HG02623 (cell line): ENCODE measurements around the gene MCM5.
"Not testable (repeated sequence)": the region's sequence is repeated elsewhere in the genome, so short reads cannot be mapped to it uniquely, and the experiment has no call there.

Experiments used
- ATAC-seq: cut with Tn5 transposase; IDR thresholded peaks from one replicate; pipeline ENCODE4 v1.9.1; 2021; ENCODE audit warnings: moderate library complexity; ENCODE audit not compliant: unreplicated experiment

The MCM5 gene

DNA sequence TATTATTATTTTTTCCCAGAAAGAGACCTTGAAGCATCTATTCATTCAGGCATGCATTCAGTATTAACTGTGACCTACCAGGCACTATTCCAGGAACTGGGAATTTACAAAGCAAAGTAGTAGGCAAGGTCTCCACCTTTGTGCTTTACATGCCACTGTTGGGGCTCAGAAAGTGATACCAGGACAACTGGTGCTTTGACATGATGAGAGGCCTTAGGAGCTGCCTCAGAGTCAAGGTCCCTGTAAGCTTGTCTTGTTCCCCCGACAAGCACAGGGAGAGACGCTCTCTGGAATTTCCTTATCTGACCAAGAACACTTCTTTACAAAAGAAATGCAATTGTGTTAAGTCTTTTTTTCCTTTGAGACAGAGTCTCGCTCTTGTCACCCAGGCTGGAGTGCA, 21.3 kb upstream of the MCM5 start:
- ATAC-seq, result no peak

DNA sequence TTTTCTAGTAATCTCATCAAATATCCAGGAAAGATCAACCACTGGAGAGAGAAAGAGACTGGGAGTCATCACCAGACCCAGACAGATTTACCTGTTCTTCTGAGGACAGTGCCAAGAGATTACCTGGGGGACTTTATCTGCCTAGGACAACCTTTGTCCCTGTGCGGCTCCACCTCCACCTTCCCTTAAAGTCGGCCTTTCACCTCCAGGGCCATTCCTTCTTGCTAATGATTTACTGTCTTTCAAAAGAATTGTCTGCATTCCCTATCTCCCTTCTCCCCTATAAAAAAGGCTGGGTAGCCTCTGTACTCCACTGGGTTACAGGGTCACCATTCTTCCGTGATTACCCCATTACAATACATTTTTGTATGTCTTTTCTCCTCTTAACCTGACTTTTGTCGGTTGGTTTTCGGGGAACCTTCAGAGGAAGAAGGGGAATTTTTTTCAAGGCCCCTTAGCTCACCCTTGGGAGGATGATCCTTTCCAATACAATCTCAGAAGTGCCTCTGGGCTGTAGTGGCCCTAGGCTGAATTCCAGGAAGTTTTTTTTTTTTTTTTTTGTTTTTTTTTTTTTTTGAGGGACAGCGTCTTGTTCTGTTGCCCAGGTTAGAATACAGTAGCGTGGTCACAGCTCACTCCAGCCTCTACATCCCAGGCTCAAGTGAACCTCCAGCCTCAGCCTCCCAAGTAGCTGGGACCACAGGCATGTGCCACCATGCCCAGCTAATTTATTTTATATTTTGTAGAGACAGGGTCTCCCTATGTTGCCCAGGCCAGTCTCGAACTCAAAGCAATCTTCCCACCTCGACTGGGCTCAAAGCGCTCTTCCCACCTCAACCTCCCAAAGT, 20.6 kb upstream of the MCM5 start:
- ATAC-seq, result no peak

DNA sequence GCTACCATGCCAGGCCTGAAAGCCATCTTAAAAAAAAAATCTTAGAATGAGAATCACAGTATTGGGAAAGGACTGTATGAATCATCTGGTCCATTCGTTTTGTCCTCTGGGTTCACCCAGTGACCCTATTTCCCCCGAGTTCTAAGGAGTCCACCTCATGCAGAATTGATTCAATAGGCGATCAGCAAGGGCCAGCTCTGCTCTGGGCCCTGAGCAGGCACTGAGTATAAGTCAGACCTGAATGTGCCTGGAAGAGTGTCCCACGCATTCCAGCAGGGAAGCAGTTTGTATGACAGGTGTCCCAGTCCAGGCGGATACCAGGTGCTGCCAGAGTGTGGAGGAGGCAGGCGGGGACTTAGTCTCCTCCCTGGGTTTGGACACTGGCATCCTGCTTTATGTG, 19.9 kb upstream of the MCM5 start:
- ATAC-seq, result no peak

DNA sequence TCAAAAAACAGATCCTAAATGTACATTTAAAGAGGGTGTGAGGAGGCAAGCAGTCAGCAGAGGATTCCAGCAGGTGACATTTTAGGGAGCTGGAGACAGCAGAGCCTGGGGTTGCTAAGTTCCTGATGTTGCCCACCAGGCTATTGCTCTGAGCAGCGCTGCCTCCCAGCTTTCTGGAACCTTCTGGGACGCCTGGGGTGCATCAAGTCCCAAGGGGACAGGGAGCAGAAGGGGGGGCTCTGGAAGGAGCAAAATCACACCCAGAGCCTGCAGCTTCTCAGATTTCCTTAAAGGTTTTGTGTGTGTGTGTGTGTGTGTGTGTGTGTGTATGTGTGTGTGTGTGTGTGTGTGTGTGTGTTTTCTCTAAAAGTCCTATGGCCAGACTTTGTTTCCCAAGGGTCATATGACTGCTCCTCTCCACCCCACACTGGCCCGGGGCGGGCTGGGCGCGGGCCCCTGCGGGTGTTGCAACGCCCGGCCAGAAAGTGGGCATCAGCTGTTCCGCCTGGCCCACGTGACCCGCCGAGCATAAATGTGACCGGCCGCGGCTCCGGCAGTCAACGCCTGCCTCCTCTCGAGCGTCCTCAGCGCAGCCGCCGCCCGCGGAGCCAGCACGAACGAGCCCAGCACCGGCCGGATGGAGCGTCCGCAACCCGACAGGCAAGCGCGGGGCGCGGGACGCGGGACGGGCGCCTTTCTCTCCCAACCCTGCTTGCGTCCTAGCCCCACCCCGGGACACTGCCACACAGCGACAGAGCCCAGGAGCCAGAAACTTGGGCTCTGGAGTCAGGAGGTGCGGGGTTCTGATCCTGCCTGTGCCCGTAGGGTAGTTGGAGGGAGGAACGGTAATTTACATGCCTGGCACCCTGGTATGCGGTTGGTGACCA, 19.2 kb upstream of the MCM5 start, which contains the start of gene HMOX1:
TSS of gene HMOX1 (plus strand) at position 560 of the 887 bp plus-strand sequence. CDS start at position 638, 78 bp downstream.
- ATAC-seq, result no peak

DNA sequence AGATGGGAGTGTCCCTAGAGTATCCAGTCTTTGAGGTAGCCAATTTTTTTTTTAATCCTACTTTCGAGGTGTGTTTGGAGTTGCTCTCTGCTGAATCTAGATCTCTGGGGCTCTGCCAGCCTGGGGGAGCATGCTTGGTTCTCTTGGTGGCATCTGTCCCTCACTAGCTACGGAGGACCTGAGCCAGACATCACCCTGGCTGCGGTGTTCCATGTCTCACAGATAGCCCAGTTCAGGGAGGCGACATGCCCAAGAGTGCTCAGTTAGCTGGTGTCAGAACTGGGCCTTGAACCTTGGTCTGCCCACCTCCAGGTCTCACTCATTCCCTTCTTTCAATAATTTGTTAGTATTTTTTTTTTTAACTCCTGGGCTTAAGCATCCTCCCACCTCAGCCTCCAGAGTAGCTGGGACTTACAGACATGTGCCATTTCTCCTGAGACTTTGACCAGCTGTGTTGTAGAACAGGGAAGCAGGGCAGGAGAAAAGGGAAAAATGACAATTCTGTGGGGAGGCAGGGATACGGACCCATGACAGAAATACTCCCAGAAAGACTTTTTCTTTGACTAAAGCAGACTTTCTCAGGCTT, 18.4 kb upstream of the MCM5 start:
- ATAC-seq, result no peak

DNA sequence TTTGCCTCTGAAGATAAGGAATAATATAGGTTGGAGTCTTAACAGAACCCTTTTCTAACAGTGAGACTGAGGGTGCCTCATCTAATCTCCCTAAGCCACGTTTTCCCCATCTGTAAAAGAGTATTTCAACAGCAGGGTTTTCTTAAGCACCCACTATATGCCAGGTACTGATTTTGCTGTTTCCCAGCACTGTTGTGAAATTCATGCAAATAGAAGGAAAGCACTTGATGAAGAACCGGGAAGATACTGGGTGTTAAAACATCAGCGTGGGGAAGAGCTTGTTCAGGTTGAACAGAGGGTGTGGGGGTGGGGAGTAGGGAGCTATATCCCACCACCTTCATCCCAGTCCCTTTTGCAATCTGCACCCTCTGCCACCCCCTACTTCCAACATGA, 16.3 kb upstream of the MCM5 start:
- ATAC-seq, result no peak

DNA sequence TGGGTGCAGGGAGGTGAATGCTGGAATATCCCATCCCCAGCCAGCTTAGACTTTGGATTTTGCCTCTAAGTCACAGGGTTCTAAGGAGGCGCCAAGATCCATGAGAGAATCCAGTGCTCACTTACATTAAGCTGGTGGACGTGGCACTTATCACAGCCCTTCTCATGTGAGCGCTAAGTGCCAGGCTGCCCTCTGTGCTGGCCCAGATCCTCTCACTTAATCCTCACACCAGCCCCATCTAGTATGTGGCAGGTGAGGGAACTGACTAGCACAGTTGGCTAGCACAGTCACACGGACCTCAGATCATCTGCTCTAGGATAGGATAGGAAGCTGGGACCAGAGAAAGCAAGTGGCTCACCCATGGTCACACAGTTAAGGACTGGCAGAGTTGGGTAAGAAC, 15.4 kb upstream of the MCM5 start:
- no peak for ATAC-seq

DNA sequence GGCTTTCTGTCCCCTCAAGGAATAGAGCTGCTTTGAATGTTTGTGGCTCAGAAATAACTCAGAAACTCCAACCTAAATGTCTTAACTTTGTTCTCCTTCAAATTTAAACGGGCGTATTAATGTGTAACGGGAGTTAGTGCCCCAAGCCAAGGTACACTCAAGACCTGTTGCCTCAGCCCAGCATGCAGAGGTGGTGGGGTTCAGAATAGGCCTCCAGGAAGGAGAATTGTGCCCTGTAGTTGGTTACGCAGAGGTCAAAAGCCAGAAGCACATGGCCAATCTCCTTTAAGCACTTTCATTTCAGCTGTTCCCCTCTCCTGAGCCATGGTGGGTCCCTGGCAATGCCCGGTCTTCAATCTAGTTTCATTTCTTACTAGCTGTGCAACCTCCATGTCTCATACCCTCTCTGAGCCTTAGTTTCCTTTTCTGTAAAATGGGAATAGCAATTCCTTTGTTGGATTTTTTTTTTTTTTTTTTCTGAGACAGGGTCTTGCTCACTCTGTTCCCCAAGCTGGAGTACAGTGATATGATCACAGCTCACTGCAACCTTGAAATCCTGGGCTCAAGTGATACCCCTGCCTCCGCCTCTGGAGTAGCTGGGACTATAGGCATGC, 14.9 kb upstream of the MCM5 start:
- no peak for ATAC-seq

DNA sequence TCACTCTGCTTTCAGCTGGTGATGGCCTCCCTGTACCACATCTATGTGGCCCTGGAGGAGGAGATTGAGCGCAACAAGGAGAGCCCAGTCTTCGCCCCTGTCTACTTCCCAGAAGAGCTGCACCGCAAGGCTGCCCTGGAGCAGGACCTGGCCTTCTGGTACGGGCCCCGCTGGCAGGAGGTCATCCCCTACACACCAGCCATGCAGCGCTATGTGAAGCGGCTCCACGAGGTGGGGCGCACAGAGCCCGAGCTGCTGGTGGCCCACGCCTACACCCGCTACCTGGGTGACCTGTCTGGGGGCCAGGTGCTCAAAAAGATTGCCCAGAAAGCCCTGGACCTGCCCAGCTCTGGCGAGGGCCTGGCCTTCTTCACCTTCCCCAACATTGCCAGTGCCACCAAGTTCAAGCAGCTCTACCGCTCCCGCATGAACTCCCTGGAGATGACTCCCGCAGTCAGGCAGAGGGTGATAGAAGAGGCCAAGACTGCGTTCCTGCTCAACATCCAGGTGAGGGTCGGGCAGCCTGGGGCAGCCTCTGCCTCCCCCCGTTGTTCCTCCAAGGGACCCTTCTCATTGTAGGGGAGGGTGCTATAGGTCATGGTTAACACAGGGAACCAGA, 13.2 kb upstream of the MCM5 start:
- no peak for ATAC-seq

DNA sequence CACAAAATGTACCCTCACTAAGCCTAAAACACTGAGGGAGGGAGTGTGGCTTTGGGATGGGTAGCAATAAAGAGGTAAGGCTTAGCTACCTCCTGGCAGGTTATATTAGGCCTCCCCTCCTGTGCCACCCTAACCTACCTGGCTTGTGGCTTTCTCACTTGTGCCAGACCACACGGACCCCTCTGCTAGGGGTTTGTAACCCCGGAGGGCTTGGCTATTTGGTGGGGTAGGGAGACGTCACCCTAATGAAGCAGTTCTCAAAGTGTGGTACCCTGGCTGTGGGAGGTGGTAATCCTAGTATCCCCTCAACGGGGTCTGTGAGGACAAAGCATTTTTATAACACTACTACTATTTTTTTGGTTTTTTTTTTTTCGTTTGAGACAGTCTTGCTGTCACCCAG, 9.0 kb upstream of the MCM5 start:
- no peak for ATAC-seq

DNA sequence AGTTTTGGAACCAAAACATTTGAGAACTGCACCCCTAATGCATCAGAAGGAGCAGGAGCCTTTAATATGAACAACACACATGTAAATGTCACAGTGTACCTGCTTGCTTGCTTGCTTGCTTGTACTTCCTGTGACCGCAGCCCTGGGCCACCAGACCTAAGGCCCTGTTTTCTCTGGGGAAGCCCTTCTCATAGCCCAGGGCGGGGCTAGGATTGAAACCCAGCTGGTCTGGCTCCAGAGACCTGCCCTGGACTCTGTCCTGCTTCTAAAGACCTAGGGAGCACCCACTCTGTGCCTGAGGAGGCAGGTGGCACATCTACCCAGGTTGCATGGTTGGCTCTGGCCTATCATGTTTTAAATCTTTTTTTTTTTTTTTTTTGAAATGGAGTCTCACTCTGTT, 7.6 kb upstream of the MCM5 start:
- no peak for ATAC-seq

DNA sequence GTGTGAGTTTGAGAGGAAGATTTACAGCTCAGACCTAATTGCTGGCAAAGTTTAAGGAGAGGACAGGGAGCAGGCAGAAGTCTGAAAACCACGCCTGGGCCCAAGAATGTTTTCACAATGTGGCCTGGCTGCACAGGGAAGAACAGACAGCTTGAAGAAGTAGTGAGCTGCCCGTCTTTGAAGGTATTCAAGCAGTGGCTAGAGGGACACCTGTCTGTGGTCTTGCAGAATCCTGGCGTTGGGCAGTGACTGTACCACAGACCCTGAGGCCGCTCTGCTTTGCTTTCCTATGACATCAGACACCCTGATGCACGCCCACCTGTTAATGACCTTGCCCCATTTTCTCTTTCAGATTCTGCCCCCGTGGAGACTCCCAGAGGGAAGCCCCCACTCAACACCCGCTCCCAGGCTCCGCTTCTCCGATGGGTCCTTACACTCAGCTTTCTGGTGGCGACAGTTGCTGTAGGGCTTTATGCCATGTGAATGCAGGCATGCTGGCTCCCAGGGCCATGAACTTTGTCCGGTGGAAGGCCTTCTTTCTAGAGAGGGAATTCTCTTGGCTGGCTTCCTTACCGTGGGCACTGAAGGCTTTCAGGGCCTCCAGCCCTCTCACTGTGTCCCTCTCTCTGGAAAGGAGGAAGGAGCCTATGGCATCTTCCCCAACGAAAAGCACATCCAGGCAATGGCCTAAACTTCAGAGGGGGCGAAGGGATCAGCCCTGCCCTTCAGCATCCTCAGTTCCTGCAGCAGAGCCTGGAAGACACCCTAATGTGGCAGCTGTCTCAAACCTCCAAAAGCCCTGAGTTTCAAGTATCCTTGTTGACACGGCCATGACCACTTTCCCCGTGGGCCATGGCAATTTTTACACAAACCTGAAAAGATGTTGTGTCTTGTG, 6.6 kb upstream of the MCM5 start:
- no peak for ATAC-seq

DNA sequence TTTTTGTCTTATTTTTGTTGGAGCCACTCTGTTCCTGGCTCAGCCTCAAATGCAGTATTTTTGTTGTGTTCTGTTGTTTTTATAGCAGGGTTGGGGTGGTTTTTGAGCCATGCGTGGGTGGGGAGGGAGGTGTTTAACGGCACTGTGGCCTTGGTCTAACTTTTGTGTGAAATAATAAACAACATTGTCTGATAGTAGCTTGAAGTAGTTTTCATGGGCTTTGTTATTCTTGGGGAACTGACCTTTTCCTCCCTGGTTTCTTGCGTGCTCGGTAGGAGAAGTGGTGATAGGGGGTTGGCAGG, 6.0 kb upstream of the MCM5 start:
- no peak for ATAC-seq

DNA sequence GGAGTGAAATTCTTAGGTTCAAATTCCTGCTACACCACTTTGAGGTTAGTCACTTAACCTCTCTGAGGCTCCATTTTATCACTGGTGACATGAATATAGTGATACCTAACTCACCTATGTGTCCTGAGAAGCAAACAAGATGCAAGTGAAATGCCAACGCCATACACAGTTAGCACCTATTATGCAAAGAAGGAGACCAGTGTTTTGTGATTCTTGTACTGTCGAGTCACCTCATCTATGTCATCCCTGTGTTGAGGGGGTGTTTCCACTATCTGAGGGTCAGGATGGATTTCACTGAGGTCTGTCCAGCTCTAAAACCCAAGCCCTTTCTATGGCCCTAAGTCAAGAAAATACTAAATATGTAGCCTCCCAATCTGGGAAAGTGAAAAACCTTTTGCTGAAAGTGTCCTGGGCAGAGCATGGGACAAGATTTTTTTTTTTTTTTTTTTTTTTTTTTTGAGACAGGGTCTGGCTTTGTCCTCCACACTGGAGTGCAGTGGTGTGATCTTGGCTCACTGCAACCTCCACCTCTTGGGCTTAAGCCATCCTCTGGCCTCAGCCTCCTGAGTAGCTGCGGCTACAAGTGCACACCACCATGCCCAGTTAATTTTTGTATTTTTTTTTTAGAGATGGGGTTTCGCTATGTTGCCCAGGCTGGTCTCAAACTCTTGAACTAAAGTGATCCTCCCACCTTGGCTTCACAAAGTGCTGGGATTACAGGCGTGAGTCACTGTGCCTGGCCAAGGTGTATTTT, 5.0 kb upstream of the MCM5 start:
- ATAC-seq, result no peak

DNA sequence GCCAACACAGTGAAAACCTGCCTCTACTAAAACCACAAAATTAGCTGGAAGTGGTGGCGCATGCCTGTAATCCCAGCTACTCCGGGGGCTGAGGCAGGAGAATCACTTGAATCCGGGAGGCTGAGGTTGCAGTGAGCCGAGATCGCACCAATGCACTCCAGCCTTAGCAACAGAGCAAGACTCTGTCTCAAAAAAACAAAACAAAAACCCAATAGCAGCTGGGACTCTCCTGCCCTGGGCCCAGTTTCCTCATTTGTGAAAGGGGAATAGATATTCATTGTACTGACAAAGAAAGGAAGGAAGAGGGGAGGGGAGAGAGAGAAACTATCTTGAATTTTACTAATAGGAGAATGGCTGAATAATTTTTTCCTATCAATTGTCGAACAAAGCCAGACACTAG, 3.3 kb upstream of the MCM5 start:
- ATAC-seq, result not testable (repeated sequence)

DNA sequence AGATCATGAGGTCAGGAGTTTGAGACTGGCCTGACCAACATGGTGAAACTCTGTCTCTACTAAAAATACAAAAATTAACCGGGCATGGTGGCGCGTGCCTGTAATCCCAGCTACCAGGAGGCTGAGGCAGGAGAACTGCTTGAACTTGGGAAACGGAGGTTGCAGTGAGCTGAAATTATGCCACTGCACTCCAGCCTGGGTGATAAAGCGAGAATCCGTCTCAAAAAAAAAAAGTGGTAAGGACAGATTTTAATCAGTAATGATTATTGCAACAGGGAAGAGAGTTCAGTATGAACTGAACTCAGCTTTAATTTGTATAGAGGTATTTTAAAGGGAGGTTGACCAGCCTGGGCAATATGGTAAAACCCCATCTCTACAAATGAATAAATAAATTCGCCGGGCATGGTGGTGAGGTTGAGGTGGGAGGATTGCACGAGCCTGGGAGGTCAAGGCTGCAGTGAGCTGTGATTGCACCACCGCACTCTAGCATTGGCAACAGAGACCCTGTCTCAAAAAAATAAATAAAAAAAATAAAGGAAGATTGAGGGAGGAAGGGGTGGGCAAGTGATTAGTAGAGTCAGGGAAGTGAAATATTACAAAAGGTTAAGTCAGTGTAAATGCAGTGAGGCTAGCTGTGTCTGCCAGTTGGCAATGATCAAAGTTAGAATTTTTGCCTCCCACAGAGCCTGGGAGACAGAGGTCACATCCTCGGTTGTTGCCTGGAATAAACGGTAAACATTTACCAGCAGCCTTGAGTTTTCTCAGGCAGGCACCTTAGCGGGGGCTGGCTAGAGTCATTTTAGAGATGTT, 2.6 kb upstream of the MCM5 start:
- no peak for ATAC-seq

DNA sequence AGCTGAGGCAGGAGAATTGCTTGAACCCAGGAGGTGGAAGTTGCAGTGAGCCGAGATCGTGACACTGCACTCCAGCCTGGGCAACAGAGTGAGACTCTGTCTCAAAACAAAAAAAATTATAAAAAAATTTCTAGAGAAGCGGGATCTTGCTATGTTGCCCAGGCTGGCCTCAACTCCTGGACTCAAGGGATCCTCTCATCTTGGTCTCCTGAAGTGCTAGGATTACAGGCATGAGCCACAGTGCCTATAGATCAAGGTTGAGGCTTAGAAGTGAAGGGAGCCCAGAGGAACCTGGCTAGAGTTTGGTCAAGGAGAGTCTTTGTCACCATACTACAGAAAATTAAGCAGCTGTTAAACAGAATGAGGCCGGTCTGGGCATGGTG, 1.4 kb upstream of the MCM5 start:
- ATAC-seq, result no peak

DNA sequence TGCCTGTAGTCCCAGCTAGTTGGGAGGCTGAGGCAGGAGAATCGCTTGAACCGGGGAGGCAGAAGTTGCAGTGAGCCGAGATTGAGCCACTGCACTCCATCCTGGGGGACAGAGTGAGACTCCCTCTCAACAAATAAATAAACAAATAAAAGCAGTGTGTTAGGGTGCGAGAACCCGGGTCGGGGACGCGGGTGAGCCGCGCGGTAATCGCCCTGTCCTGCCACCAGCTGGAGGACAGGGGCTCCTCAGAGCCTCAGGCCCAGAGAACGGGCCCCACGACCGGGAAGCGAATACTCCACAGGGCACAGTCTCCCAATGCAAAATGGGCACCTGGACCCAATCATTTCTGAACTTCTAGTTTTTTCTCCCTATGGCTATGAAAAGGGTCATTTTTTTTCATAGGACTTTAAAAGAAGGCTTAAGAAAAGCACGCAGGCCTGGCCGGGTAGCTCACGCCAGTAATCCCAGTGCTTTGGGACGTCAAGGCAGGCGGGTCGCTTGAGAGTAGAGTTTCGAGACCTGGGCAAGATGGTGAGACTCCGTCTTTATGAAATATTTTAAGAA, 744 bp upstream of the MCM5 start:
- ATAC-seq, result no peak
